ENCODE measurements around the gene PRKCG.
A peak's percentile ranks its signal among the peaks of the same experiment; 100 is the strongest.

The PRKCG gene

GRCh38 chr19:53847555-53847954 is 34.4 kb upstream of the PRKCG start:
- no peak for DNase-seq (ENCODE audit: low spot score)
- H3K9me3 ChIP-seq (ENCODE audit: severe bottlenecking), result no peaks in the 10 kb centered on the region
- no peak for ATAC-seq (ENCODE audit: low read depth)
- no peaks in the 10 kb centered on the region for H3K36me3 ChIP-seq (ENCODE audit: low read depth)
- TF ChIP-seq CTCF (IDR thresholded peaks at IDR 0.05; ENCODE audit: poor library complexity, severe bottlenecking), result no peak
- H3K27me3 ChIP-seq (ENCODE audit: insufficient read depth, poor library complexity, severe bottlenecking), result no peaks in the 10 kb centered on the region
- H3K27ac ChIP-seq (ENCODE audit: poor library complexity, severe bottlenecking), result no peak overlapping the region
- H3K4me1 ChIP-seq (ENCODE audit: insufficient read depth, poor library complexity, severe bottlenecking), result peaks cover 5% of the 10 kb centered on the region
- no peak overlapping the region for H3K4me3 ChIP-seq (ENCODE audit: severe bottlenecking)

DNA sequence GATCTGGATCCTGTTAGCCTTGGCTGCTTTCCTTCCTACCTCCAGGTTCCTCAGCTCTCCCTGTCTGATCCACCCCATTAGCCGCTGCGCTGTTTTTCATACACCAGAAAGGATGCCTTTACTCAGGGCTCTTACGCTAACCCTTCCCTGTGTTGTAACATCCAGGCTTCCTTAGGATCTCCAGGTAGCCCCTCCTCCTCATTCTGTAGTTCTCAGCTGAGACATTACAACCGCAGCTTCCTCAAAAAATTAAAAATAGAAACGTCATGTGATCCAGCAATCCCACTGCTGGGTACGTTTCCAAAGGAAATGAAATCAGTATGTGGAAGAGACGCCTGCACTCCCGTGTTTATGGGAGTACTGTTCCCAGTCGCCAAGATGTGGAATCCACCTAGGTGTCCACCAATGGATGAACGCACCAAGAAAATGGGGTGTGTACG is 32.7 kb upstream of the PRKCG start:
- H3K36me3 ChIP-seq (ENCODE audit: low read depth), result no peaks in the 10 kb centered on the region
- no peak overlapping the region for H3K4me3 ChIP-seq (ENCODE audit: severe bottlenecking)
- no peaks in the 10 kb centered on the region for H3K4me1 ChIP-seq (ENCODE audit: insufficient read depth, poor library complexity, severe bottlenecking)
- ATAC-seq (ENCODE audit: low read depth) (no peak), DNase-seq (ENCODE audit: low spot score) (no peak)
- no peaks in the 10 kb centered on the region for H3K9me3 ChIP-seq (ENCODE audit: severe bottlenecking)
- no peak for TF ChIP-seq CTCF (IDR thresholded peaks at IDR 0.05; ENCODE audit: poor library complexity, severe bottlenecking)
- H3K27ac ChIP-seq (ENCODE audit: poor library complexity, severe bottlenecking), result no peak overlapping the region
- no peaks in the 10 kb centered on the region for H3K27me3 ChIP-seq (ENCODE audit: insufficient read depth, poor library complexity, severe bottlenecking)

DNA sequence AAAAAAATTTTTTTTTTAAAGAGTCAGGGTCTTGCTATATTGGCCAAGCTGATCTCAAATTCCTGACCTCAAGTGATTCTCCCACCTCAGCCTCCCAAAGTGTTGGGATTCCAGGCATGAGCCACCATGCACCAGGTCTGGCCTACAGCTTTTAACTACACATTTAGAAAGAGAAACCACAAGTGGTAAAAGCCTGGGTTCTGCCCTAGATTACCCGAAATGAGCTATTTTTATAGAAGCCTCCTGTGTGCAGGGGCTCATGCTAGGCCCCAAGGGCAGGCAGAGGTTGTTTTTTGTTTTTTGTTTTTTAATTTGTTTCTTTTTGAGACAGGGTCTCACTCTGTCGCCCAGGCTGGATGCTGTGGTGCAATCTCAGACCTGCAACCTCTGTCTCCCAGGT is 28.3 kb upstream of the PRKCG start:
- no peak for TF ChIP-seq CTCF (IDR thresholded peaks at IDR 0.05; ENCODE audit: poor library complexity, severe bottlenecking)
- Histone ChIP-seq H3K4me3 (ENCODE audit: severe bottlenecking) (no peak overlapping the region), H3K27ac (ENCODE audit: poor library complexity, severe bottlenecking) (no peak overlapping the region), H3K36me3 (ENCODE audit: low read depth) (no peaks in the 10 kb centered on the region), H3K4me1 (ENCODE audit: insufficient read depth, poor library complexity, severe bottlenecking) (peaks cover under 1% of the 10 kb centered on the region), H3K27me3 (ENCODE audit: insufficient read depth, poor library complexity, severe bottlenecking) (no peaks in the 10 kb centered on the region), H3K9me3 (ENCODE audit: severe bottlenecking) (no peaks in the 10 kb centered on the region)
- no peak for DNase-seq (ENCODE audit: low spot score)
- ATAC-seq (ENCODE audit: low read depth), result no peak

- peaks cover 10% of the 10 kb centered on the region for H3K4me1 ChIP-seq (ENCODE audit: insufficient read depth, poor library complexity, severe bottlenecking)
- ATAC-seq (ENCODE audit: low read depth) (no peak), DNase-seq (ENCODE audit: low spot score) (no peak)
- H3K27me3 ChIP-seq (ENCODE audit: insufficient read depth, poor library complexity, severe bottlenecking), result no peaks in the 10 kb centered on the region
- no peak overlapping the region for H3K4me3 ChIP-seq (ENCODE audit: severe bottlenecking)
- TF ChIP-seq CTCF (IDR thresholded peaks at IDR 0.05; ENCODE audit: poor library complexity, severe bottlenecking), result no peak
- no peaks in the 10 kb centered on the region for H3K9me3 ChIP-seq (ENCODE audit: severe bottlenecking)
- H3K36me3 ChIP-seq (ENCODE audit: low read depth), result no peaks in the 10 kb centered on the region
- no peak overlapping the region for H3K27ac ChIP-seq (ENCODE audit: poor library complexity, severe bottlenecking)
Observed at GRCh38 chr19:53864308-53864836, 17.6 kb upstream of the PRKCG start.

DNA sequence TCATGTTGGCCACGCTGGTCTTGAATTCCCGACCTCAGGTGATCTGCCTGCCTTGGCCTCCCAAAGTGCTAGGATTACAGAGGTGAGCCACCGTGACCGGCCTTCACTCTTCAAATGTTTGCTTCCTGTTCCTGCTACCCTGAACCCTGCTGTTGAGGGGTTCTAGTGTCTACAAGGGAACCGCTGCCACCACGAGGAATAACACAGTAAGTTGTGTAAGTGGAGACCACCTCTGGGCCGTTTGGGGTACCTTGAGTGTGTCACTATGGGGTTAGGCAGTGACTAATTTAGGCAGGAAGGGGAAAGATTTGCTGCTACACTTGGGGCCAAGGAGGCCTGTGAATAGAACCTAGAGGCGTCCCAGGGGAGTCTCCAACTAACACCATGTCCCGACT is 16.5 kb upstream of the PRKCG start:
- peak overlapping the region; percentile 69 for H3K4me3 ChIP-seq (ENCODE audit: severe bottlenecking)
- ATAC-seq (ENCODE audit: low read depth), result no peak

More for the DNA sequence above, 16.5 kb upstream of the PRKCG start:
- Histone ChIP-seq H3K27ac (ENCODE audit: poor library complexity, severe bottlenecking) (peak overlapping the region; percentile 86), H3K4me1 (ENCODE audit: insufficient read depth, poor library complexity, severe bottlenecking) (peaks cover 10% of the 10 kb centered on the region), H3K36me3 (ENCODE audit: low read depth) (peaks cover 1% of the 10 kb centered on the region), H3K27me3 (ENCODE audit: insufficient read depth, poor library complexity, severe bottlenecking) (no peaks in the 10 kb centered on the region), H3K9me3 (ENCODE audit: severe bottlenecking) (no peaks in the 10 kb centered on the region)
- no peak for DNase-seq (ENCODE audit: low spot score)
- TF ChIP-seq CTCF (IDR thresholded peaks at IDR 0.05; ENCODE audit: poor library complexity, severe bottlenecking), result no peak
